ENCODE results near the gene LPGAT1.

Gene LPGAT1

GRCh38 chr1:211800925-211801607 lies 29.5 kb downstream of the LPGAT1 start:
- DNase-seq (ENCODE audit: low read depth): no peak
- H3K4me3 ChIP-seq (ENCODE audit: control insufficient read depth, low read depth, low read length): no peak overlapping the region
- no peak for TF ChIP-seq CTCF (IDR thresholded peaks at IDR 0.05; ENCODE audit: control insufficient read depth, insufficient read depth, low read depth, low read length, missing control alignments)

GRCh38 chr1:211797994-211798393 lies 32.6 kb downstream of the LPGAT1 start:
- H3K4me3 ChIP-seq (ENCODE audit: control insufficient read depth, low read depth, low read length): no peak overlapping the region

GRCh38 chr1:211791979-211792378 lies 38.6 kb downstream of the LPGAT1 start:
- no peak for TF ChIP-seq CTCF (IDR thresholded peaks at IDR 0.05; ENCODE audit: control insufficient read depth, insufficient read depth, low read depth, low read length, missing control alignments)
- no peak overlapping the region for H3K4me3 ChIP-seq (ENCODE audit: control insufficient read depth, low read depth, low read length)

More at GRCh38 chr1:211797994-211798393, 32.6 kb downstream of the LPGAT1 start:
- TF ChIP-seq CTCF (IDR thresholded peaks at IDR 0.05; ENCODE audit: control insufficient read depth, insufficient read depth, low read depth, low read length, missing control alignments): no peak
- DNase-seq (ENCODE audit: low read depth): no peak

DNA sequence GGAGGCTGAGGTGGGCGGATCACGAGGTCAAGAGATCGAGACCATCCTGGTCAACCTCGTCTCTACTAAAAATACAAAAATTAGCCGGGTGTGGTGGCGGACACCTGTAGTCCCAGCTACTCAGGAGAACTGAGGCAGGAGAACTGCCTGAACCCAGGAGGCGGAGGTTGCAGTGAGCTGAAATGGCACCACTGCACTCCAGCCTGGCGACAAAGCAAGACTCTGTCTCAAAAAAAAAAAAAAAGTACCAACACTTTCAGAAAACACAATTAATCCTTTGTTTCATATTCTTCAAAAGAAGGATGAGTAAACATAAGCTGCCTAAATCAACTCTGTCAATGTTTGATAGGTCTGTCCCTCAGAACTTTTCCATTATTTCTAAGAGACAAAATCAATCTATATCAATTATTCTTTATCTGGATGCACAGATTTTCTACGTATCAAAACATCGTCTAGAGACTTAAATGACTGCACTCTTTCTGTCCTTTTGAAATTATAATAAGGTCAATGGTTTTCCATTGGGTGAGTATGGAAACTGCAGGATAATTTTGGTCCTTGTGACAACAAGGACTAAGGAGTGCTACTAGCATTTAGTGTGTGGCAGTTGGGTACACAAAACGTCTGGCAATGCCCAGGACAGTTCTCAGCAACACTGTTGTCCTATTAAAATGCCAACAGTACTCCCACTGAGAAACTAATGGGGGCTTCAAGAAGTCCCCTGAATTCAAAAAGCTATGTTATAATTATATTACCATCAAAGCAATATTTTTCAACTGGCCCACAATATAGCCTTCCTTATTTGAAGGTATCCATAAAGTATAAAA lies 40.7 kb downstream of the LPGAT1 start:
- no peak for TF ChIP-seq CTCF (IDR thresholded peaks at IDR 0.05; ENCODE audit: control insufficient read depth, insufficient read depth, low read depth, low read length, missing control alignments)
- no peak for DNase-seq (ENCODE audit: low read depth)

More at GRCh38 chr1:211791979-211792378, 38.6 kb downstream of the LPGAT1 start:
- no peak for DNase-seq (ENCODE audit: low read depth)

DNA sequence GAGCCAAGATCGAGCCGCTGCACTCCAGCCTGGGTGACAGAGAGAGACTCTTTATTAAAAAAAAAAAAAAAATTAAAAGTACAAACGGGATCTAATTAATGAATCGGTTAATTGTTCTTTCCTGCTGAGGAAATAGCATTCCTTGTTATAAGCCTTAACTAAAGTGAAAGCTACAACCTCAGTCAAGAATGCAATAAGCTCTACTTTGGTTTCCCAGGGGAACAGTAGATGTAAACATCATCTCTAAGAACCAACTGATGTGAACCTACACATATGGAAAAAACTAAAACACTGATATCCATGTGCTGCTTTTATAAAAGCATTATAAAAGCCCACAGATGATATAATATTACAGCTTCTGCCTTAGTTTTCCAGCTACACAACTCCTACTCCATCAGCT lies 41.9 kb downstream of the LPGAT1 start:
- DNase-seq (ENCODE audit: low read depth): no peak
- no peak overlapping the region for H3K4me3 ChIP-seq (ENCODE audit: control insufficient read depth, low read depth, low read length)
- no peak for TF ChIP-seq CTCF (IDR thresholded peaks at IDR 0.05; ENCODE audit: control insufficient read depth, insufficient read depth, low read depth, low read length, missing control alignments)

More for the DNA sequence above, 40.7 kb downstream of the LPGAT1 start:
- no peak overlapping the region for H3K4me3 ChIP-seq (ENCODE audit: control insufficient read depth, low read depth, low read length)

DNA sequence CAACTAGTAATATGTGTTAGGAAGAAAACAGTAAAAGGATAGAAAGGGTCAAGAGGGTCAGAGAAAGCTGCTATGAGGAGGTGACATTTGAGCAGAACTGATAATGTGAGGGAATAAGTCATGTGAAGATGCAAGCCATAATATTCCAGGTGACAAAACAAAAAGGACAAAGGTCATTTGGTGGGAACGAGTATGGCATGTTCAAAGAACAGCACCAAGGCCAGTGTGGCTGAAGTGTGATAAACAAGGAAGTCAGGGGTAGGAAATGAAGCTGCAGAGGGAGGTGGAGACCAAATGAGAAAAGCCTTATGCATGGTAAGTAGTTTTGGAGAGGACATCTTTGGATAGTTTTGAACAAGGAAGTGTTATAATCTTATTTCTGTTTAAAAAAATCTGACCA lies 46.7 kb downstream of the LPGAT1 start:
- no peak overlapping the region for H3K4me3 ChIP-seq (ENCODE audit: control insufficient read depth, low read depth, low read length)
- DNase-seq (ENCODE audit: low read depth): no peak
- TF ChIP-seq CTCF (IDR thresholded peaks at IDR 0.05; ENCODE audit: control insufficient read depth, insufficient read depth, low read depth, low read length, missing control alignments): no peak
